ENCODE results near the gene KLK3. TPM values are rescaled to one million over a fixed set of nuclear protein-coding genes. Genes with fewer than 3 reads are reported as not detected.

KLK3 gene
- total and polyA plus RNA-seq, 8 donors = 46.9 to 134 TPM; not detected in 6

- intact Hi-C loops (cut with DNase I; ENCODE audit: low total_unique reads) = no loop called here
Observed at GRCh38 chr19:50882188-50882587, 27.5 kb downstream of the KLK3 start.

GRCh38 chr19:50889638-50890037 lies 34.9 kb downstream of the KLK3 start:
- H3K9me3 ChIP-seq = no peaks in the 10 kb centered on the region
- 47 to 59% (median 47%) methylated on average over 3 of the region's 3 CpGs for WGBS, 5 donors
- DNase-seq = no peak

More at GRCh38 chr19:50882188-50882587, 27.5 kb downstream of the KLK3 start:
- no peak for DNase-seq
- H3K4me1 ChIP-seq = no peaks in the 10 kb centered on the region
- TF ChIP-seq POLR2AphosphoS5 (IDR thresholded peaks at IDR 0.05) (no peak), POLR2A (IDR thresholded peaks at IDR 0.05) (no peak), CTCF (IDR thresholded peaks at IDR 0.05) (no peak)
- no peak overlapping the region for H3K27ac ChIP-seq
- H3K4me3 ChIP-seq = no peak overlapping the region
- peaks cover 0 to 77% (median 7%) of the 10 kb centered on the region in 3 donors for H3K27me3 ChIP-seq
- H3K9me3 ChIP-seq = no peaks in the 10 kb centered on the region
- no peaks in the 10 kb centered on the region for H3K36me3 ChIP-seq
- WGBS, 5 donors = 39 to 58% (median 55%) methylated on average over 3 of the region's 3 CpGs

GRCh38 chr19:50890422-50891252 lies 35.9 kb downstream of the KLK3 start:
- H3K9me3 ChIP-seq = no peaks in the 10 kb centered on the region
- no peak overlapping the region for H3K27ac ChIP-seq
- DNase-seq = no peak
- no peaks in the 10 kb centered on the region for H3K4me1 ChIP-seq
- WGBS, 5 donors = 39 to 60% (median 43%) methylated on average over 5 of the region's 5 CpGs
- no peak overlapping the region for H3K4me3 ChIP-seq
- no peaks in the 10 kb centered on the region for H3K36me3 ChIP-seq
- intact Hi-C loops (cut with DNase I; ENCODE audit: low total_unique reads) = no loop called here
- H3K27me3 ChIP-seq = peaks cover 3 to 48% (median 9%) of the 10 kb centered on the region in 3 donors
- TF ChIP-seq POLR2A (IDR thresholded peaks at IDR 0.05) = no peak
- TF ChIP-seq POLR2AphosphoS5 (IDR thresholded peaks at IDR 0.05) = no peak
- TF ChIP-seq EP300 (IDR thresholded peaks at IDR 0.05) = no peak
- TF ChIP-seq CTCF (IDR thresholded peaks at IDR 0.05) = no peak

More at GRCh38 chr19:50889638-50890037, 34.9 kb downstream of the KLK3 start:
- H3K27me3 ChIP-seq = peaks cover 3 to 49% (median 9%) of the 10 kb centered on the region in 3 donors
- H3K4me3 ChIP-seq = no peak overlapping the region
- H3K36me3 ChIP-seq = no peaks in the 10 kb centered on the region
- H3K4me1 ChIP-seq = no peaks in the 10 kb centered on the region
- H3K27ac ChIP-seq = no peak overlapping the region
- TF ChIP-seq CTCF (IDR thresholded peaks at IDR 0.05) (no peak), POLR2AphosphoS5 (IDR thresholded peaks at IDR 0.05) (no peak), POLR2A (IDR thresholded peaks at IDR 0.05) (no peak), EP300 (IDR thresholded peaks at IDR 0.05) (no peak)
- intact Hi-C loops (cut with DNase I; ENCODE audit: low total_unique reads) = no loop called here

- 69 to 91% (median 72%) methylated on average over 5 of the region's 5 CpGs for WGBS, 5 donors
Observed at GRCh38 chr19:50891253-50891625, 36.5 kb downstream of the KLK3 start.

More at GRCh38 chr19:50891253-50891625, 36.5 kb downstream of the KLK3 start:
- intact Hi-C loops (cut with DNase I; ENCODE audit: low total_unique reads) = no loop called here
- peaks cover 3 to 44% (median 9%) of the 10 kb centered on the region in 3 donors for H3K27me3 ChIP-seq
- TF ChIP-seq POLR2A (IDR thresholded peaks at IDR 0.05) (no peak), EP300 (IDR thresholded peaks at IDR 0.05) (no peak), POLR2AphosphoS5 (IDR thresholded peaks at IDR 0.05) (no peak), CTCF (IDR thresholded peaks at IDR 0.05) (no peak)
- no peaks in the 10 kb centered on the region for H3K36me3 ChIP-seq
- H3K27ac ChIP-seq = no peak overlapping the region
- no peaks in the 10 kb centered on the region for H3K9me3 ChIP-seq
- no peak for DNase-seq
- H3K4me3 ChIP-seq = no peak overlapping the region
- H3K4me1 ChIP-seq = no peaks in the 10 kb centered on the region
